Suprapubic skin (tissue), 4 donors: ENCODE data around the gene POC1A. TPM values are rescaled to one million over a fixed set of nuclear protein-coding genes. Genes with fewer than 3 reads are reported as not detected.

Experiments
- DNase-seq, 2 donors: peaks; one replicate each; pipeline ENCODE4 v3.0.0-alpha.2; 2019; ENCODE audit warnings: low spot score in 2 of 2
- H3K27ac ChIP-seq: fragments of 200-600 bp; sonication (generic); one replicate; pipeline ENCODE4 v1.5.1; 2019
- H3K27me3 ChIP-seq: fragments of 200-600 bp; sonication (generic); one replicate; pipeline ENCODE4 v1.5.1; 2019
- H3K36me3 ChIP-seq: fragments of 200-600 bp; sonication (generic); one replicate; pipeline ENCODE4 v1.5.1; 2019
- H3K4me1 ChIP-seq: fragments of 200-600 bp; sonication (generic); one replicate; pipeline ENCODE4 v1.5.1; 2019
- H3K4me3 ChIP-seq: fragments of 200-600 bp; sonication (generic); one replicate; pipeline ENCODE4 v1.5.1; 2019; ENCODE audit warnings: mild to moderate bottlenecking
- H3K9me3 ChIP-seq: fragments of 200-600 bp; sonication (generic); one replicate; pipeline ENCODE4 v1.5.1; 2019
- CTCF ChIP-seq, 2 donors: fragments of 200-600 bp in 1 of 2; fragments of 450-650 bp in 1 of 2; sonication (generic) in 1 of 2; IDR thresholded peaks; one replicate each; pipeline ENCODE4 v1.5.1; 2016 to 2019; ENCODE audit warnings: antibody characterized with exemption in 2 of 2, mild to moderate bottlenecking in 1 of 2, moderate library complexity in 1 of 2
- EP300 ChIP-seq: sonication (generic); formaldehyde crosslinking; IDR thresholded peaks from one replicate; pipeline ENCODE4 v1.6.1; 2017; ENCODE audit warnings: antibody characterized with exemption
- POLR2A ChIP-seq, 2 donors: fragments of 450-650 bp; IDR thresholded peaks; one replicate each; pipeline ENCODE4 v1.6.1; 2017; ENCODE audit warnings: antibody characterized with exemption in 2 of 2, mild to moderate bottlenecking in 2 of 2, moderate library complexity in 2 of 2
- POLR2AphosphoS5 ChIP-seq, 3 donors: sonication (generic); formaldehyde crosslinking; IDR thresholded peaks; one replicate each; pipeline ENCODE4 v1.6.1; 2017; ENCODE audit warnings: antibody characterized with exemption in 3 of 3
- WGBS: methylation state at CpG from one replicate; pipeline ENCODE4 v1.1.5; 2018; 5-methylcytosine and 5-hydroxymethylcytosine counted together
- total RNA-seq, 4 donors: library from RNA; depleted of rRNA; stranded (reverse); fragments of >200 nt; gene quantifications; one replicate each; pipeline ENCODE4 v1.1.0, GENCODE V29; 2016

The POC1A gene
- total RNA-seq, 4 donors from 2014 or later = 1.1 to 4.8 (median 1.6) TPM

- TF ChIP-seq EP300 (no peak), CTCF (IDR thresholded peaks at IDR 0.05) (peak in 1 of 2 donors; percentile 16), POLR2A (IDR thresholded peaks at IDR 0.05) (no peak), POLR2AphosphoS5 (IDR thresholded peaks at IDR 0.05) (peak in 1 of 3 donors; percentile 70)
- Histone ChIP-seq H3K4me1 (peaks cover 75% of the 10 kb centered on the region), H3K27ac (peak overlapping the region; percentile 87), H3K4me3 (peak overlapping the region; percentile 79), H3K36me3 (peaks cover 35% of the 10 kb centered on the region), H3K27me3 (no peaks in the 10 kb centered on the region), H3K9me3 (no peaks in the 10 kb centered on the region)
- WGBS = 50% methylated on average over 26 of the region's 31 CpGs
- peak in 1 of 2 donors; percentile 86 for DNase-seq
These were observed 100.6 kb downstream of the POC1A start for GRCh38 chr3:52053307-52054304.

- peaks cover 40% of the 10 kb centered on the region for H3K36me3 ChIP-seq
- H3K4me3 ChIP-seq = peak overlapping the region; percentile 79
- H3K27me3 ChIP-seq = no peaks in the 10 kb centered on the region
- H3K4me1 ChIP-seq = peaks cover 80% of the 10 kb centered on the region
- WGBS = 9% methylated on average over 7 of the region's 10 CpGs
- peak; percentile 90 to 92 for DNase-seq
- peak overlapping the region; percentile 87 for H3K27ac ChIP-seq
- no peaks in the 10 kb centered on the region for H3K9me3 ChIP-seq
- TF ChIP-seq CTCF (IDR thresholded peaks at IDR 0.05) = peak in 1 of 2 donors; percentile 33
- TF ChIP-seq POLR2A (IDR thresholded peaks at IDR 0.05) = no peak
These were observed 101.4 kb downstream of the POC1A start for GRCh38 chr3:52052831-52053306.

- Histone ChIP-seq H3K4me1 (peaks cover 85% of the 10 kb centered on the region), H3K36me3 (peaks cover 40% of the 10 kb centered on the region)
- no peak for TF ChIP-seq POLR2A (IDR thresholded peaks at IDR 0.05)
- no peak for TF ChIP-seq CTCF (IDR thresholded peaks at IDR 0.05)
- TF ChIP-seq EP300 = no peak
These were observed 102.8 kb downstream of the POC1A start for GRCh38 chr3:52051444-52051843.

GRCh38 chr3:52050571-52050970 lies 103.7 kb downstream of the POC1A start:
- H3K4me1 ChIP-seq = peaks cover 93% of the 10 kb centered on the region
- 86% methylated on average over 17 of the region's 21 CpGs for WGBS

More at GRCh38 chr3:52051444-52051843, 102.8 kb downstream of the POC1A start:
- Histone ChIP-seq H3K27me3 (no peaks in the 10 kb centered on the region), H3K27ac (peak overlapping the region; percentile 87), H3K4me3 (no peak overlapping the region), H3K9me3 (no peaks in the 10 kb centered on the region)
- DNase-seq = peak in 1 of 2 donors; percentile 66
- 80% methylated on average over 2 of the region's 8 CpGs for WGBS

More at GRCh38 chr3:52050571-52050970, 103.7 kb downstream of the POC1A start:
- Histone ChIP-seq H3K36me3 (peaks cover 40% of the 10 kb centered on the region), H3K27me3 (no peaks in the 10 kb centered on the region), H3K27ac (no peak overlapping the region), H3K9me3 (no peaks in the 10 kb centered on the region), H3K4me3 (no peak overlapping the region)
- TF ChIP-seq CTCF (IDR thresholded peaks at IDR 0.05) (no peak), POLR2A (IDR thresholded peaks at IDR 0.05) (no peak), EP300 (no peak), POLR2AphosphoS5 (IDR thresholded peaks at IDR 0.05) (no peak)
- no peak for DNase-seq
